ENCODE measurements around the gene GKN1. TPM values are rescaled to one million over a fixed set of nuclear protein-coding genes. Genes with fewer than 3 reads are reported as not detected.

GKN1 gene
- total RNA-seq, 1 donor from 2014 or later = not detected

DNA sequence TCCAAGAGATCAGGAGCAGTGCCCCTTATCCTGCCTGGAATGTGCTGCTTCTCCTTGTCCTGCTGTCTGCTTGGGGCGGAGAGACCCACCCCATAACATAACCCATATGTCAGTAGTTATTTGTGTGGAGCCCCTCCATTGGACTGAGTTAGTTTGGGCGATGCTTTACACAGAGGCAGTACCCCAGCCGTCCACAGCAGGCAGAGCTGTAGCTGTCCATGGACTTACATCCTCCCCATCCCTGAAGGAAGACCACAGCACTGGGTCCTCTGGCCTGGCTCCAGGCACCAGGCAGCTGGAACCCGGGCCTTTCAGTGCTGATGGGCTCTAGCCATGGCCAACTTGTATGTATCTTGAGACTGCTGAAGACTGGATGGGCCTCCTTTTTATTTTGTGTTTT, 42.0 kb upstream of the GKN1 start:
- intact Hi-C loops (cut with DNase I) = no loop called here
- Histone ChIP-seq H3K27ac (peak overlapping the region; percentile 12), H3K4me3 (no peak overlapping the region), H3K9me3 (no peaks in the 10 kb centered on the region), H3K4me1 (peaks cover 11% of the 10 kb centered on the region), H3K27me3 (no peaks in the 10 kb centered on the region), H3K36me3 (no peaks in the 10 kb centered on the region)
- DNase-seq (no peak), ATAC-seq (no peak)
- TF ChIP-seq, protein P1, sequence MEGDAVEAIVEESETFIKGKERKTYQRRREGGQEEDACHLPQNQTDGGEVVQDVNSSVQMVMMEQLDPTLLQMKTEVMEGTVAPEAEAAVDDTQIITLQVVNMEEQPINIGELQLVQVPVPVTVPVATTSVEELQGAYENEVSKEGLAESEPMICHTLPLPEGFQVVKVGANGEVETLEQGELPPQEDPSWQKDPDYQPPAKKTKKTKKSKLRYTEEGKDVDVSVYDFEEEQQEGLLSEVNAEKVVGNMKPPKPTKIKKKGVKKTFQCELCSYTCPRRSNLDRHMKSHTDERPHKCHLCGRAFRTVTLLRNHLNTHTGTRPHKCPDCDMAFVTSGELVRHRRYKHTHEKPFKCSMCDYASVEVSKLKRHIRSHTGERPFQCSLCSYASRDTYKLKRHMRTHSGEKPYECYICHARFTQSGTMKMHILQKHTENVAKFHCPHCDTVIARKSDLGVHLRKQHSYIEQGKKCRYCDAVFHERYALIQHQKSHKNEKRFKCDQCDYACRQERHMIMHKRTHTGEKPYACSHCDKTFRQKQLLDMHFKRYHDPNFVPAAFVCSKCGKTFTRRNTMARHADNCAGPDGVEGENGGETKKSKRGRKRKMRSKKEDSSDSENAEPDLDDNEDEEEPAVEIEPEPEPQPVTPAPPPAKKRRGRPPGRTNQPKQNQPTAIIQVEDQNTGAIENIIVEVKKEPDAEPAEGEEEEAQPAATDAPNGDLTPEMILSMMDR (IDR thresholded peaks at IDR 0.05) = no peak

DNA sequence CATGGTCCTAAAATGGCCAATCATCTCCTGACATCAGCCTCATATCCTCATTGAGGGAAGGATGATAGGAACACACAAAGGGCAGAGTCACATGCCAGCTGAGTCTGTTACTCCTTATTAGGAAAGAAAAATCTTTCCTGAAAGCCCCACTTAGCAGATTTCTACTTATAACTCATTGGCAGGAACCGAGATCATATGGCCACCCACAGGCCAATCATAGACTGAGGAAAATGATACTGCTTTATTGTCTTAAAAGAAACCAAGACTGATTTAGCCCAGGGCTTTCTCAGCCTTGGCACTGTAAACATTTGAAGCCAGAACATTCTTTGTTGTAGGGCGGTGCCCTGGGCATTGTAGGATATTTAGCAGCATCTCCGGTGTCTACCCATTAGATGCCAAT, 40.4 kb upstream of the GKN1 start:
- Histone ChIP-seq H3K4me1 (peaks cover 11% of the 10 kb centered on the region), H3K4me3 (no peak overlapping the region), H3K27ac (no peak overlapping the region), H3K27me3 (no peaks in the 10 kb centered on the region), H3K36me3 (no peaks in the 10 kb centered on the region), H3K9me3 (no peaks in the 10 kb centered on the region)
- ATAC-seq (no peak), DNase-seq (no peak)
- TF ChIP-seq, protein P1 (IDR thresholded peaks at IDR 0.05) = no peak
- intact Hi-C loops (cut with DNase I) = no loop called here

DNA sequence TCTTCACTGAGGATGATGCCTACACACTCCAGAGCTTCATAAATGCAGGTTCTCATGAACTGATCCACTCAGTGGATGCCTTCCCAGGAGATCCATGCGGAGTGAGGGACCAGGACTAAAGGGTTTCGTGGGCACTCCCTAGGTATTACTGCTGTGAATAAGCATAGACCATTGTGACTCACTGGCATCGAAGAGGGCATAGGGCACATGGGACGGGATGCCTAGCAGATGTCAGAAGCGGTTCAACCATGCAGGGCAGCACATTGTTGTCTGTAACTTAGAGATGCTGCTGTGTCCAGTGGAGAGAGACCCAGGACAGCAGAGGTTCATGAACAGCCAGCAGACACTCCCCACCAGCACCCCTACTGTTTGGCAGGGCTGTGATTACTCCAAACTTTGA, 39.0 kb upstream of the GKN1 start:
- no peak for DNase-seq
- H3K4me3 ChIP-seq = no peak overlapping the region
- intact Hi-C loops (cut with DNase I) = no loop called here

DNA sequence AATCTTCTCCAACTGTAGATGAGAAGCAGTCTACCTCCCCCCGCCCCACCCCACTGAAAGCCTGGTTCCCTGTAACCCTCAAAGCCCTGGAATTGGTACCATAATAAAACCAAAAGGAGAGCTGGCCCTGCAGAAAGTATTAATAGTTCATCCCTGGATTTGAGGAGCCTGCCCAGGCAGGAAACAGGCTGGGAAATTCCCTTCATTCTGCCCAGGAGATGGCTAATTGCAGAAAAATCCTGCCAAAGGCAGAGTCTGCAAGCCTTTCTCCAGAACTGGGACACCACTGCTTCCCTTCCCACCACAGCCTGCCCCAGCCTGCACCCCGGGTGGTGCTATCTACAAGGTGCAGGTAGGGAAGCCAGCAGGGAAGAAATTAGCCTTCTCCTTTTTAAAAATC, 38.0 kb upstream of the GKN1 start:
- H3K4me3 ChIP-seq = no peak overlapping the region
- no peaks in the 10 kb centered on the region for H3K36me3 ChIP-seq
- TF ChIP-seq, protein P1 (IDR thresholded peaks at IDR 0.05) = no peak
- H3K27ac ChIP-seq = no peak overlapping the region
- H3K9me3 ChIP-seq = no peaks in the 10 kb centered on the region
- H3K4me1 ChIP-seq = peaks cover 11% of the 10 kb centered on the region
- no peak for DNase-seq
- intact Hi-C loops (cut with DNase I) = no loop called here
- no peaks in the 10 kb centered on the region for H3K27me3 ChIP-seq
- no peak for ATAC-seq

More for the DNA sequence above, 39.0 kb upstream of the GKN1 start:
- no peaks in the 10 kb centered on the region for H3K36me3 ChIP-seq
- H3K9me3 ChIP-seq = no peaks in the 10 kb centered on the region
- no peak for ATAC-seq
- H3K27ac ChIP-seq = no peak overlapping the region
- no peaks in the 10 kb centered on the region for H3K27me3 ChIP-seq
- TF ChIP-seq, protein P1 (IDR thresholded peaks at IDR 0.05) = no peak
- H3K4me1 ChIP-seq = peaks cover 11% of the 10 kb centered on the region

DNA sequence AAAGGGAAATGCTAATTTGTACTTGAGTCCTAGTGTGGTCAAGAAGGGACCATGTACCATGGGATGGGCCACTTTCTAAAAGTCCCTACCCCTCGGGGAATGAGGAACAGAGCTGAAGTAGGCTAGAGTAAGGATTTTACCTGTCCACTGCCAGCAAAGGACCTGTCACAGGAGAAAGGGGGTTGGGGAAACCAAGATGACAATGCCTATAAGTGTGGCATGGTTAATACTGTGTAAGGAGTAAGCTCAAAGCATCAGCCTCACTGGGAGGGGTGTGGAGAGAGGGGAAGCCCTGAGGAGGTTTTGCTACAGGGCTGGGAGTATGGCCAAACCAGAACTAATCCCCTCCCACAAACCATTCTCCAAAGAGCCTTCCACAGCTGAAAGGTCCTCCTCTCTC, 37.5 kb upstream of the GKN1 start:
- TF ChIP-seq, protein P1 (IDR thresholded peaks at IDR 0.05) = no peak
- Histone ChIP-seq H3K27me3 (no peaks in the 10 kb centered on the region), H3K9me3 (no peaks in the 10 kb centered on the region), H3K36me3 (no peaks in the 10 kb centered on the region), H3K4me3 (no peak overlapping the region), H3K27ac (no peak overlapping the region), H3K4me1 (peaks cover 11% of the 10 kb centered on the region)
- ATAC-seq = peak; percentile 54
- intact Hi-C loops (cut with DNase I) = no loop called here
- no peak for DNase-seq

Data from upper lobe of right lung (tissue), 1 donor.